H7 (cell line): ENCODE results near the gene POLG. TPM values are rescaled to one million over a fixed set of nuclear protein-coding genes. Genes with fewer than 3 reads are reported as not detected.

Source experiments
- DNase-seq: peaks from one replicate; pipeline ENCODE4 v3.0.0; 2012
- H3K27me3 ChIP-seq: 2 replicates; pipeline ENCODE4 v1.6.0; 2011; ENCODE audit warnings: mild to moderate bottlenecking, low read length; ENCODE audit not compliant: control insufficient read depth, insufficient read depth
- H3K36me3 ChIP-seq: replicated peaks from 2 replicates; pipeline ENCODE4 v1.5.1; 2011; ENCODE audit warnings: low read length; ENCODE audit not compliant: control insufficient read depth, insufficient read depth
- H3K4me3 ChIP-seq: 2 replicates; pipeline ENCODE4 v1.5.1; 2011; ENCODE audit warnings: low read depth, mild to moderate bottlenecking, control low read depth, low read length, moderate library complexity; ENCODE audit not compliant: insufficient read depth
- total RNA-seq: library from RNA; depleted of rRNA; stranded (reverse); fragments of >200 nt; shearing (Covaris generic); gene quantifications from 2 replicates; pipeline ENCODE4 v1.2.3, GENCODE V29; 2014

Gene POLG
- total RNA-seq, 1 experiment from 2014 or later: 79.4 TPM

DNA sequence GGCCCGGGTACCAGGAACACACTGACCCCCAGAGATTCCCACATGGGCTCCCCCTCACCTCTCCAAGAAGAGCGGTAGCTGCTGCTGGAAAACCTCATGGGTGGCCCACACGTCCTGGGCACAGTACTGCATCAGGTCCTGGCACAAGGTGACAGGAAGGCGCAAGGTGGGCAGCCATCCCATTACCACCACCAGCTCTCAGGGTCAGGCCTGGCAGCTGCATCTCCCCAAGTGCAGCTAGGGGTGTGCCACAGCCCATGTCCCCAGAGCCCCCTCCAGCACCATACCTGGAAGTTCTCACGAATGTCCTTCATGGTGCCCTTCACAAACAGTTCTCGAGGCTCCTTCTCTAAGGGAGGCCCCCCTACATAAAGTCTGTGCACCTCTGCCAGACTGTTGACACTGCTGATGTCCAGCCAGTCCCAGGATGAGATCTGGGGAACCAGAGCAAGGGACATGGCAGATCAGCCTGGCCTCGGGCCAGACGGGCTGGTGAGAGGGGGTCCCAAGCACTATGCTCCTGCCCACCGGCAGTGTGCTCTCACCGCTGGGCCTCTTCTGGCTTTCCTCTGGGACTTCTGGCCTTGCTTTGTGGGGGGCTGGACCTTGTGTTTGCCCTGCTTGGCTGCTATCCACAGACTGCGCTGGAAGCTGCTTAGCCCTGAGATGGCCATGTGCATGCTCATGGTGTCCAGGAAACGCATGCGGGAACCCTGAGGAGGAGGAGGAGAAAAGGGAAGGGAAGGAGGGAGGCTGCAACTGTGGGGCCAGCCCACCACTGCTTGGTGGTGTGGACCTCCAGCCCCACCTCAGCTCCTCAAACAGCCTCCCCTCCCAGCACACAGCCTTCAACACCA, 6.0 kb downstream of the POLG start:
- Histone ChIP-seq H3K36me3 (peaks cover 82% of the 10 kb centered on the region), H3K4me3 (no peak overlapping the region), H3K27me3 (no peaks in the 10 kb centered on the region)
- DNase-seq: no peak

DNA sequence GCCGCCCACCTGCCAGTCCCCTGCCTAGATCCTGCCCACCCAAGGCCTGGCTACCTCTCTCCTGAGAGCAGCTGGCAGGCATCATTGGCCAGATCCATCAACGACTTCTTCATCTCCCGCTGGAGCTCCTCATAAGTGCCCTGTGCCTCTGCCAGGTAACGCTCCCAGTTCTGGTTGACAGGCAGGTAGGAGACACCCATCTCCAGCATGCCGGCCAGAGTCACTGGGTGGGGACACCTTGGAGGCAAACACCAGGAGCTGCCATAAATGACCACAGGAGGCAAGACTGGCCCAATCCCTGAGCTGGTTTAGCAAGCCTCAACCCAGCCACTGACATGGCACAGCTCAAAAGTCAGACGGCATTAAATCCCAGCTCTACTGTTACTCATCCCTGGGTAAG, 7.5 kb downstream of the POLG start:
- no peak for DNase-seq
- no peaks in the 10 kb centered on the region for H3K27me3 ChIP-seq
- H3K4me3 ChIP-seq: no peak overlapping the region
- H3K36me3 ChIP-seq: peaks cover 91% of the 10 kb centered on the region

DNA sequence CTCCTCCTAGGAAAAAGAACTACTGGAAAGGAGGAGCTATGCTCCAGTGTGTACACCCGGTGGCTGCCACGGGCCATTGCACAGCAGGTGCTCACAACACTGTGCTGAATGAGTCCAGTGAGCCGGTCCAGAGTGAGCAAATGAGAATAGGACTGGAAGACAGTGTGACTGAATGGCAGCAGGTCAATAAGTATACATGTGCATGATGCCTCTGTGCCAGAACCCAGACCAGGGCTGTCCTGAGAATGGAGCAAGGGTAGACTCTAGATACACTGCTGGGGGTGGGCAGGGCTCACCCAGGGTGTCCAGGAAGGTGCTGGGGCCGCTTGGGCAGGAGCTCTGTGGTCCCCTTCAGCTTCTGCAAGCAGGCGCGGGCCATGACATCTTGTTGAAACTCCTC, 8.3 kb downstream of the POLG start:
- Histone ChIP-seq H3K27me3 (no peaks in the 10 kb centered on the region), H3K36me3 (peaks cover 92% of the 10 kb centered on the region), H3K4me3 (no peak overlapping the region)
- no peak for DNase-seq

DNA sequence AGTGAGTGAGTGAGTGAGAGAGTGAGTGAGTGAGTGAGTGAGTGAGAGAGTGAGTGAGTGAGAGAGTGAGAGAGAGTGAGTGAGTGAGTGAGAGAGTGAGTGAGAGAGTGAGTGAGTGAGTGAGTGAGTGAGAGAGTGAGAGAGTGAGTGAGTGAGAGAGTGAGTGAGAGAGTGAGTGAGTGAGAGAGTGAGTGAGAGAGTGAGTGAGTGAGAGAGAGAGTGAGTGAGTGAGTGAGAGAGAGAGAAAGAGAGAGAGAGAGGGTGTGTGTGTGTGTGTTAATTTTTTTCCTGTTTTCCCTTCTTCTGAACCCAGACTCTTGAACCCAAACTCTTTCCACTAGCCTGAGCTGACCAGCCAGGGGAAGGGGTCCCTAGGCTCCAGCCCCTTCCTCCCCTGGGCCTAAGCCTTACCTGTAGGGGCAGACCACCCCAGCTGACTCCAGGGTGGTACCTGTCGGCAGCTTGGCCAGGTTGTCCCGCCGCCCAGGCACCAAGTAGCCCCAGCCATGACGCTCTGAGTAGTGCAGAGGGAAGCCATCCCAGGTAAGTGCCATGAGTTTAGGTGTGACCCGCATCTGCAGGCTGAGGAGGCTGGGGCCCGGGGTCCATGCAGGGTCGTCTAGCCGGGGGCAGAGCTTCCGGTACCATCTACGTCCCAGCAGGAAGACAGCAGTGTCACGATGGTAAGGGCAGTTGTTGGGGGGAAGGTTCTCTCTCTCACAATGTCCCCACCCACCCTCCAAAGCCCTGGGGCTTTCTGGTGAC, 9.4 kb downstream of the POLG start:
- H3K27me3 ChIP-seq: no peaks in the 10 kb centered on the region
- H3K36me3 ChIP-seq: peaks cover 92% of the 10 kb centered on the region
- no peak overlapping the region for H3K4me3 ChIP-seq
- DNase-seq: no peak

DNA sequence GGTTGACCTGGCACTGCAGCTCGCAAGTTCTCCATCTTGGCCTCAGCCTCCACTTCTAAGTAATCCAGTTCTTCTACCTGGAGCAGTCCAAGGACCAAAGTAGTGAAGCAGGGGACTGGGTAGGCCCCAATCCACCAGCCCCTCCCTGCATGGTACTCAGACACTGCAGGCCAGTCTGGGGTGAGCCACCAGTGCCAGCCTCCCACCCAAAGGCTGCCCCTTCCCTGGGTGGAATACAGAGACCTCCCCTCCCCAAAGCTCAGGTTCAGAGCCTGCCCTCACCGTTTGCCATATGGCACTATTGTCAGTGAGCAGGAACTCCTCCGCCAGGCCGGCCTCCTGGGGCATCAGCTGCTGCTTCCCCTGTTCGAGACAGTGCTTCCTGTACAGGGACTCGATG, 10.8 kb downstream of the POLG start:
- Histone ChIP-seq H3K4me3 (no peak overlapping the region), H3K27me3 (no peaks in the 10 kb centered on the region), H3K36me3 (peaks cover 92% of the 10 kb centered on the region)
- no peak for DNase-seq

DNA sequence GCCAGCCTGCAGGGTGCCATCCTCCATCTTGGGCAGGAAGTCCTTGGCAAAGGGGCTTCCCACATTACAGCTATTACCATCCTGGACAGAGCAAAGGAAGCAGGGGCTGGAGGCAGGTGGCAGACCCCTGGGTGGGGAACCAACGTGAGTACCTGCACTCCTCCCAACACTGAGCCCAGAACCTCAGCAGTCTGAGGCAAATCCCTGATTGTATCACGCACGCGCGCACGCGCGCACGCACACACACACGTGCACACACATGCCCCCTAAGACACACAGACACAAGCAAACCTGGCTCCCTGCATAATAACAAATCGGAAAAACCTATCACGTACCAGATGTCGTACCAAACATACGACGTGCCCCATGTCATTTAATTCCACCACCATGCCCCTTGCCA, 11.8 kb downstream of the POLG start:
- Histone ChIP-seq H3K36me3 (peaks cover 90% of the 10 kb centered on the region), H3K4me3 (no peak overlapping the region), H3K27me3 (no peaks in the 10 kb centered on the region)
- no peak for DNase-seq

DNA sequence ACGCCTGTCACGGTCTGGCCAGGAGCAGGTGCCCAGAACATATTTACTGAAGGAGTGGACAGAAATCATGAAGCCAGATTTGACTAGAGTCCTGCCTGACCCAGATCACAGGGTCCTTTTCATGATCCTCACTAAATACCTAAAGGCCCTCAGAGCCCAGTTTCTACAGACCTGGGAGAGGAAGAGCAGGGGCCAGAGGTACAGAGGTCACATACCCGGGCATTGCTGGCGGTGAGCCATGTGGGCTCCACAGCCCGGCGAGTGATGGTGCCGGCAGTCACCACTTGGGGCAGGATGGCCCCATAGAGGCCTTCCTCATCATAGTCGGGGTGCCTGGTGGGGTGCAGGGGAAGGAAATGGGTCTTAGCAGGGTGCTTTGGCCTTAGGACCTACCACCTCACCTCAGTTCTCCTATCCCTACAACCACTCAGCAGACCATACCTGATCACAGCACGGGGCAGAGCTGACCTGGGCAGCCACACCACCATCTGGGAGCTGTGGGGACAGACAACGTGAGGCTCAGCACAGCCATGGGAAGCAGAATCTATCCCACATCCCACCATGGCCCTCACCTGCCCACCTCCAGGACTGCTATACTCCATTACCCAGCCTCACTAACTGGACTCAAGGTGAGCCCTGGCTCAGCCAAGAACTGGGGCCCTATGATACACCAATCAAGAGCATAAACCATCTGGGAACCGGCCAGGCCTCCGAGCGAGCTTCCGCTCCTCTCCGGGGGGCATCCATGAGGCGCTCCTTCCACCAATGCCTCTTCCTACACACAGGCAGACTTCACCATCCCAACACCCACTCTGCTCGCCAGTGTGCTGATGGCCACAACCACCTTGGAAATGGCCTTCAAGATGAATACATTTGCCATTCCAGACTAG, 12.9 kb downstream of the POLG start:
- no peak for DNase-seq
- Histone ChIP-seq H3K36me3 (peaks cover 87% of the 10 kb centered on the region), H3K4me3 (no peak overlapping the region), H3K27me3 (no peaks in the 10 kb centered on the region)

DNA sequence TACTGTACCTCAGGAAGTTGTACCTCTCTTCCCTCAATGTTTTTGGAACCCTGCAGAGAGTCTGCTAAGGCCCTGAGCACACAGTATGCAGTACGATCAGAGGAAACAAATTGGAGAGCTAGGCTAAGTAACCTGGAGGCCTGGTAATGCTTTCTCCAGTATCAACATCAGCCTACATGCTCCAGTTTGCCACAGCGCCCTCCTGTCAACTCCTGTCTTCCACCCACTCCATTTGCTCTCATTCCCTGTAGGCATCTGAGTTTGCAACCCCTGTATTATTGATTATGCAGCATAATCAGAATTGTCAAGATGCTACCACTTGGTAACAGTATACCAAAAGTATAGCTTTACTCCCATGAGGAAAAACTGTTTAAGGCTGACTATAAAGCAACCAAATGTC, 14.4 kb downstream of the POLG start:
- Histone ChIP-seq H3K36me3 (peaks cover 87% of the 10 kb centered on the region), H3K27me3 (no peaks in the 10 kb centered on the region), H3K4me3 (no peak overlapping the region)
- no peak for DNase-seq

DNA sequence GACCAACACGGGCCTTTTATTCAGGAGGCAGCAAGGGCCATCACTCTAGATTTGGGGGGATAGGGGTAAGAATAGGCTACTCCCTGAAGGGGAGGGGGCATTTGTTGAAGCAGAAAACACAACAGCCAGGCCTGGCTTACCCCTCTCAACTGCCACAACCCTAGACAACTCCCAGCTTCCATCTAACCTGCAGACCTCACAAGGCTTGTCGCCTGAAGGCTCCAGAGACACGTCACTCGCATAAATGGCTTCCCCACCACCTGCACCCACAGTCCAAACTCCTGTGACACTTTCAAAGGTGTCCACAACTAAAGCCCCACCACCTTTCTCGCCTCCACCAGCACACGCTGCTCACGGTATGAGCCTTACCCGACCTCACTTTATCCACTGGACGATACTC, 14.9 kb downstream of the POLG start:
- peaks cover 87% of the 10 kb centered on the region for H3K36me3 ChIP-seq
- H3K27me3 ChIP-seq: no peaks in the 10 kb centered on the region
- H3K4me3 ChIP-seq: no peak overlapping the region
- no peak for DNase-seq

DNA sequence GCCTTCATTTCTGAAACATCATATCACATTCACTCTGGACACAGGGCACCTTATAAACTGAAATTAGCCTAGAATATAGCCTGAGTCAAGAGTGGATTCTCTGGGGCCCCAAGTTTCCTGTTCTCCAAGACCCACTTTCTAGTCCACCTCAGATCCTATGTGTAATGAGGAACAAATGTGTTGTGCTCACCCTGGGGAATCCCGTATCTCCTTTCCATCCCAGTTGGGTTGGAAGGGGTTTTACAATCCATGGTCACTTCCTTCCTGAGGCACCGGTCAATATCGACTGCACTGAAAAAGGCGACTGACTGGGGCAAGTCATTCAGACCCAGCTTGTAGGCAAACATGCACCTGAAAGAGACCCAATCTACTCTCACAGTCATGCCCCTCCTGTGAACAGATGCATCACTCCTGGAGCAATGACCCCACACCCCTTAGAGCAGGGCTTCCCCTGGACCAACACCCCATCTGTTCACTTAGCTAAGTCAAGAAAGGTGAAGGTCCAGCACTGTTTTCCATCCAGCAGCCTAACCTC, 17.4 kb downstream of the POLG start:
- peaks cover 74% of the 10 kb centered on the region for H3K36me3 ChIP-seq
- no peak for DNase-seq
- no peak overlapping the region for H3K4me3 ChIP-seq
- no peaks in the 10 kb centered on the region for H3K27me3 ChIP-seq

DNA sequence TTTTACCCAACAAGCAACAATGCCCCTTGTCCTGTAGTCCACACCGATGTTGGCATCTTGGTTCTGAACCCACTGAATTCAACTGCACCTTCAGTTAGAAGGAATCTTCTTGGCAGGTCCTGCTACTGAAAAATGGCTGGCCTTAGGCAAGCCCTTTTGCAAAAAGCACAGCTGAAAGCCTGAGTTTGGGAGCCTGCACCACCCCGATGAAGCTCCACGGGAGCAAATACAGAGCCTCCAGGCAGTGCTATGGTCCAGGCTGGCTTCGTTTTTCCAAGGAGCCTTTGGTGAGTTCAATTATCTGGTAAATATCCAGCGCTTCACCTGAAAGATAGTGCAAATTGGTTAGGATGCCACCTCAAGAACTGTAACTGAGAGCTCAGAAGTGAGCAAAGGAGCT, 18.1 kb downstream of the POLG start:
- H3K4me3 ChIP-seq: no peak overlapping the region
- H3K36me3 ChIP-seq: peaks cover 67% of the 10 kb centered on the region
- H3K27me3 ChIP-seq: no peaks in the 10 kb centered on the region
- DNase-seq: no peak

DNA sequence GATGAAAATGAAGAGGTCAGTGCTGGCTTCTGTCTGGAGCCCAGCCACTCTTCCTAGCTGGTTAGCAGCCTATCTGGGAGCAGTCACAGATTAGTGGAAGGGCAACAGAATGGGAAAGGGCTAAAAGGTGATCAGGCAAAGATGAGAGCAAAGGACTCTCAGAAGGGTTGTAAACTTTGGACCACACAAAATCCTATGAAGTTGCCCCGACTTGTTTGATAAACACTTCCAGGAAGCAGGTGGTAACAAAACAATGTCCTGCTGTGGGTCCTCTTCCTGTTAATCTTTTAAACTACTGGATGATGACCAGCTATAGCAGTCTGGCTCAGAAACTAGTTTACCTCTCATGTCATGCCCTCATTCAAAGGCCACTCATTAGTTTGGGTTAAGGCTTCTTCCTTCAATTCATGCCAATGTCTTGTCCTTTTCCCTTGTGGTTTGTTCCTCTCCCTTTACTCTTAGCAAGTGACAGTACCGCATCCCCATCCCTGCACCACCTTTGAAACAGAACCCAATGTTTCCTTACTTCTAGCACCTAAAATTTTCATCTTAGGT, 19.2 kb downstream of the POLG start:
- no peak overlapping the region for H3K4me3 ChIP-seq
- no peak for DNase-seq
- H3K36me3 ChIP-seq: peaks cover 60% of the 10 kb centered on the region
- no peaks in the 10 kb centered on the region for H3K27me3 ChIP-seq

DNA sequence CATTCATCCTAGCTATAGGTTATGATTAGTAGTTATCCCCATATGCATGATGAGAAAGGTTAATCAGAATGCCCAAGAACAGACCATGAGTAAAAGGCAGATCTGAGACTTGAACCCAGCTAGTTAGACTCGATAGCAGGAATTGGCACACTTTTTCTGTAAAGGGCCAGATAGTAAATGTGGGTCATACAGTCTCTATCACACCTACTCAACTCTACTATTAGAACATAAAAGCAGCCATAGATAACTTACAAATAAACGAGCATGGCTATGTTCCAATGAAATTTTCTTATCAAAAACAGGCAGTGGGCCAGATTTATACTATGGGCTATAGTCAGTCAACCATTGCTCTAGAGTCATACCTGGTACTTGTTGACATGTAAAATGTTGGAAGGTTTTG, 24.6 kb downstream of the POLG start:
- Histone ChIP-seq H3K36me3 (peaks cover 35% of the 10 kb centered on the region), H3K27me3 (no peaks in the 10 kb centered on the region), H3K4me3 (no peak overlapping the region)
- DNase-seq: no peak

DNA sequence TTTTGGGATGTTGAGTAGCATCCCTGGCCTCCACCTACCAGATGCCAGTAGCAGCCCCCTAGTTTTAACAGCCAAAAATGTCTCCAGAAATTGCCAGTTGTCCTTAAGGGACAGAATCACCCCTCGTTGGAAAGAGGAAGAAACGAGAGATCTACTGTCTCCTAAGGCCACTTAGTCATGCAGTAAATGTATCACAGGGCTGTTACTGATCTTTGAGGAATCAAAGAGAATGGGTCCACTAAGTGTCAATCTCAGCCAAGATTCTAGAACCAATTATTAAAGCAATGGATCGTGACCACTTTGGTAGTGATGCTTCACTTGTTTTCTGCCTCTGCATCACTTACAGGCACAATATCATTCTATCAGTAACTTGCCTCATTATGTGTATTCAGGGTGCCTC, 26.4 kb downstream of the POLG start:
- H3K36me3 ChIP-seq: peaks cover 29% of the 10 kb centered on the region
- no peak for DNase-seq
- no peak overlapping the region for H3K4me3 ChIP-seq
- no peaks in the 10 kb centered on the region for H3K27me3 ChIP-seq
